GM19035 (cell line): Measurements from ENCODE around the gene PDGFC.

Experiments used
- ATAC-seq: cut with Tn5 transposase; IDR thresholded peaks from one replicate; pipeline ENCODE4 v1.9.1; 2021; ENCODE audit not compliant: unreplicated experiment

The PDGFC gene

GRCh38 chr4:156762851-156763250 lies 208.7 kb downstream of the PDGFC start:
- no peak for ATAC-seq

GRCh38 chr4:156756118-156756517 lies 215.5 kb downstream of the PDGFC start:
- no peak for ATAC-seq

- no peak for ATAC-seq
These were observed 216.6 kb downstream of the PDGFC start for GRCh38 chr4:156754832-156755570.

GRCh38 chr4:156751486-156751885 lies 220.1 kb downstream of the PDGFC start:
- ATAC-seq: no peak

GRCh38 chr4:156749426-156750403 lies 221.9 kb downstream of the PDGFC start:
- ATAC-seq: no peak

GRCh38 chr4:156746111-156746510 lies 225.5 kb downstream of the PDGFC start:
- no peak for ATAC-seq

- ATAC-seq: no peak
These were observed 232.8 kb downstream of the PDGFC start for GRCh38 chr4:156738766-156739165.

- no peak for ATAC-seq
These were observed 236.4 kb downstream of the PDGFC start for GRCh38 chr4:156734965-156735895.

- no peak for ATAC-seq
These were observed 238.0 kb downstream of the PDGFC start for GRCh38 chr4:156733582-156733981.

GRCh38 chr4:156732634-156733033 lies 239.0 kb downstream of the PDGFC start:
- no peak for ATAC-seq

GRCh38 chr4:156729416-156729815 lies 242.2 kb downstream of the PDGFC start:
- no peak for ATAC-seq

GRCh38 chr4:156725257-156725656 lies 246.3 kb downstream of the PDGFC start:
- ATAC-seq: no peak

- no peak for ATAC-seq
These were observed 247.5 kb downstream of the PDGFC start for GRCh38 chr4:156723951-156724668.

- ATAC-seq: no peak
These were observed 253.4 kb downstream of the PDGFC start for GRCh38 chr4:156718226-156718625.

GRCh38 chr4:156711193-156711590 lies 260.4 kb downstream of the PDGFC start:
- ATAC-seq: no peak
